Measurements from ENCODE around the gene POMZP3. TPM values are rescaled to one million over a fixed set of nuclear protein-coding genes. Genes with fewer than 3 reads are reported as not detected.
"Not testable (repeated sequence)": the region's sequence is repeated elsewhere in the genome, so short reads cannot be mapped to it uniquely, and the experiment has no call there.

Gene POMZP3
- total and polyA plus RNA-seq, 4 experiments from 2014 or later = 3.2 to 21.6 (median 15.0) TPM

GRCh38 chr7:76586585-76587315, 40.3 kb downstream of the POMZP3 start:
- H3K9me3 Mint-ChIP-seq; H3K27ac ChIP-seq (ENCODE audit: low read depth, low read length); POLR2A ChIA-PET (ENCODE audit: partially characterized antibody); H3K27me3 ChIP-seq (ENCODE audit: insufficient read depth, low read length); H3K36me3 Mint-ChIP-seq; H3K9me3 ChIP-seq (ENCODE audit: control insufficient read depth in 1 of 2, low read length in 2 of 2); intact Hi-C loops (cut with micrococcal nuclease); H3K27me3 Mint-ChIP-seq; CTCF ChIA-PET (ENCODE audit: partially characterized antibody); H3K36me3 ChIP-seq (ENCODE audit: insufficient read depth, low read length); DNase-seq; H3K4me3 ChIP-seq (ENCODE audit: low read length in 2 of 2): not testable (repeated sequence)
- peaks cover 27 to 55% (median 41%) of the 10 kb centered on the region in 4 donors for H3K4me1 Mint-ChIP-seq
- peak overlapping the region in 2 of 7 donors; percentile 35 to 56 for H3K27ac Mint-ChIP-seq
- H3K4me3 Mint-ChIP-seq = peak overlapping the region in 1 of 8 donors; percentile 22
- H3K4me1 ChIP-seq (ENCODE audit: insufficient read depth, low read length) = peaks cover 25% of the 10 kb centered on the region

DNA sequence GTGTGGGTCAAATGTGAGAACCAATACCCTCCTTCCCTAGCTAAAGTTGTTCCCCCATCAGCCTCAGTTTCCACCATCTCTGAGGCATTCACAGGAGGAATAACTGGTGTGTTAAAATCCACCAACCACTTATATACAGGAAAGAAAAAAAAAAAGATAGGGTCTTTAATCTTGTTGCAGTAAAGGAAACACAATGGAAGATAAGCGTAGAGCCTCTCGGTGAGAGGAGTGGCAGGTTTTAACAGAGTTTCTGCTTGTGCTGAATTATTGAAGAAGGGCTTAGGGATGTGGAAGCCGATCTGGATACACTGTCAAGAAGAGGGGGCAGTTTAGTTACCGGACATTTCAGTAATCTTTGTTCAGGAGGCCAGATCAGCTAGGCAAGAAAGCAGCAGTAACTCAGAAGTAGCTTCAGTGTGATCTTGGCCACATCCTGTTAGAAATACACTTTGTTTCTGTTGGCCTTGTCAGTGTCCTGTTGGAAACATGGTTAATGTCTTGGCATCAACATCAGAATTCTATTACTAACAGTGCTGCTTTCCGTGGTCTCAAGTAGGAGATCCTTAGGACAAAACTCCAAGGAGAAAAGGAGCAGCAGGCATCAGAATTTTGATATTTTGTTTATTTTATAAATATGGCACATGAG, 43.3 kb downstream of the POMZP3 start:
- H3K27ac ChIP-seq (ENCODE audit: low read depth, low read length); CTCF ChIA-PET (ENCODE audit: partially characterized antibody); H3K9me3 Mint-ChIP-seq; H3K27me3 ChIP-seq (ENCODE audit: insufficient read depth, low read length); POLR2A ChIA-PET (ENCODE audit: partially characterized antibody); H3K36me3 ChIP-seq (ENCODE audit: insufficient read depth, low read length); H3K27me3 Mint-ChIP-seq; intact Hi-C loops (cut with micrococcal nuclease); H3K9me3 ChIP-seq (ENCODE audit: control insufficient read depth in 1 of 2, low read length in 2 of 2); H3K36me3 Mint-ChIP-seq; H3K4me3 ChIP-seq (ENCODE audit: low read length in 2 of 2): not testable (repeated sequence)
- peak overlapping the region; percentile 65 to 89 (median 84) for H3K27ac Mint-ChIP-seq
- peak in 1 of 5 donors; percentile 14 for DNase-seq
- peaks cover 25% of the 10 kb centered on the region for H3K4me1 ChIP-seq (ENCODE audit: insufficient read depth, low read length)
- H3K4me3 Mint-ChIP-seq = peak overlapping the region in 7 of 8 donors; percentile 8 to 69 (median 67)
- H3K4me1 Mint-ChIP-seq = peaks cover 30 to 57% (median 45%) of the 10 kb centered on the region in 4 donors

DNA sequence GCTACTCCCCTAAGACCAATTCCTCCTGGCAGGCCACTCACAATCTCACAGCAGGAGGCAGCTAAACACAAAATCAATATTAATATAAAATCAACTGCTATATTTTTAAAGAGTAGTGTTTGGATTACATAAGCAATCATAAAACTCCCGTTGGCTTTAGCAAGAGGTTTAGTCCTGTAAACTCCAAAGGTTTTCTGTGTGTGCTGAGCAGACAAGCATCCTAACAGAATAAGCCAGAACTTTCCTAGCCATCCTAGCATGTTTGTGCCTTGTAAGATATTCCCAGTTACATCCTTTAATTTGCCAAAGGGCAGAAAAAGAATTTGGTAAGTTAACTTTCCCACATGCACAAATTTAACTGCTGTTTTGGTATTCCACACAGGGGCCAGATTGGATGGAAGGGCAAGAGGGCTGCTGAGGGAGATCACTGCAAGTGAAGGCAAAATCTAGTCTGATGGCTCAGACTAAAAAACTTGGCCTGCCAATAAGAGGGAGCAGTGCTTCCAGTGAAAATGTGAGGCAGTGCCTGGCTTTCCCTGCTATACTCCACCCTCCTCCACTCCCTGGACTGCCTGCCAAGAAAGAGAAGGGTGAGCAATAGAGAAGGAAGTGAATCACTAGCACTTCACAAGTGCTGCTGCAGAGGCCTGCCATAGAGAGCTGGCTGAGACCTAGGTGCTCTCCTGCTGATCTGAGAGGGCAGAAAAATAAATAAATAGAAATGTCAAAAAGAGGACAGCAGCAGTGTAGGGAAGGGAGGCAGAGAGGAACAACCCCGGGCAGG, 44.0 kb downstream of the POMZP3 start:
- CTCF ChIA-PET (ENCODE audit: partially characterized antibody); H3K27me3 ChIP-seq (ENCODE audit: insufficient read depth, low read length); POLR2A ChIA-PET (ENCODE audit: partially characterized antibody); DNase-seq; H3K9me3 Mint-ChIP-seq; H3K4me3 ChIP-seq (ENCODE audit: low read length in 2 of 2); H3K36me3 Mint-ChIP-seq; intact Hi-C loops (cut with micrococcal nuclease); H3K27ac ChIP-seq (ENCODE audit: low read depth, low read length); H3K9me3 ChIP-seq (ENCODE audit: control insufficient read depth in 1 of 2, low read length in 2 of 2); H3K27me3 Mint-ChIP-seq; H3K36me3 ChIP-seq (ENCODE audit: insufficient read depth, low read length): not testable (repeated sequence)
- peaks cover 20% of the 10 kb centered on the region for H3K4me1 ChIP-seq (ENCODE audit: insufficient read depth, low read length)
- peak overlapping the region in 4 of 8 donors; percentile 32 to 62 (median 58) for H3K4me3 Mint-ChIP-seq
- peaks cover 26 to 51% (median 40%) of the 10 kb centered on the region in 4 donors for H3K4me1 Mint-ChIP-seq
- peak overlapping the region in 5 of 7 donors; percentile 68 to 89 (median 84) for H3K27ac Mint-ChIP-seq

DNA sequence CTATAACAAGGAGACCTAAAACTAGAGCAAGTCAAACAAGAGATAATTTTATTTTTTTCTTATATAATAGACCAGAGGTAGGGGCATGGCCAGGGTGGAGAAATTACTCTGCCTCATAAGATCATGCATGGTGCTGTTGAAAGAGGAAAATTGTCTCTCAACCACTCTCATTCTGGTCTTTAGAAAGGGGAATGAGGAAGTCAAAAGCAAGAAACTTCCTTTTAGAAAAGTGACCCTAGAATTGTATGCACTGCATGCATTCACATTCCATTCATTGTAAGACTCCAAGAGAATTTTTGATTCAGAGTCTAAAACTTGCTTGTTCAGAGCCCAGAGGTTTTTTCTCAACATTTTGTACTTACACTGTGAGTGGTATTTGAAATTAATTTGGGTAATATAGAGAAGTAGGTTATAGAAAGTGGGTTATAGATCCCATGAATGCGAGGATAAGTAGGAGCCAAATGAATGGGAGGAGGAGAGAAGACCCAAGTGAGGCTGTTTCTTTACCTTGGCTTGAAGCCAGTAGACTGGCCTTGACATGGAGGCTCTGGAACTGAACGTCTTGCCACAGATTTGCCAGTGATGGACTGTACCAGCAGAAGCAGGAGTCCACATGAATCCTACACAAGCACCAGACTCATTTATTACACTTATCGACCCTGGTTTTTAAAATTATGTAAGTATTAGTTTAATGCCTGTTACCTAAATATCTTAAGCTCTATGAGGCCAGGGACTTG, 51.0 kb downstream of the POMZP3 start:
- H3K4me3 ChIP-seq (ENCODE audit: low read length in 2 of 2); POLR2A ChIA-PET (ENCODE audit: partially characterized antibody); H3K4me1 Mint-ChIP-seq; H3K36me3 ChIP-seq (ENCODE audit: insufficient read depth, low read length); H3K36me3 Mint-ChIP-seq; H3K9me3 ChIP-seq (ENCODE audit: control insufficient read depth in 1 of 2, low read length in 2 of 2); H3K27me3 ChIP-seq (ENCODE audit: insufficient read depth, low read length); H3K4me3 Mint-ChIP-seq; H3K9me3 Mint-ChIP-seq; H3K27ac ChIP-seq (ENCODE audit: low read depth, low read length); H3K27me3 Mint-ChIP-seq; H3K27ac Mint-ChIP-seq; intact Hi-C loops (cut with micrococcal nuclease); H3K4me1 ChIP-seq (ENCODE audit: insufficient read depth, low read length); DNase-seq; CTCF ChIA-PET (ENCODE audit: partially characterized antibody): not testable (repeated sequence)

- H3K36me3 ChIP-seq (ENCODE audit: insufficient read depth, low read length); H3K9me3 ChIP-seq (ENCODE audit: control insufficient read depth in 1 of 2, low read length in 2 of 2); H3K4me1 ChIP-seq (ENCODE audit: insufficient read depth, low read length); H3K4me3 Mint-ChIP-seq; H3K4me3 ChIP-seq (ENCODE audit: low read length in 2 of 2); H3K9me3 Mint-ChIP-seq; H3K36me3 Mint-ChIP-seq; DNase-seq; POLR2A ChIA-PET (ENCODE audit: partially characterized antibody); CTCF ChIA-PET (ENCODE audit: partially characterized antibody); H3K4me1 Mint-ChIP-seq; H3K27me3 ChIP-seq (ENCODE audit: insufficient read depth, low read length); H3K27ac ChIP-seq (ENCODE audit: low read depth, low read length); intact Hi-C loops (cut with micrococcal nuclease); H3K27me3 Mint-ChIP-seq; H3K27ac Mint-ChIP-seq: not testable (repeated sequence)
Measured at GRCh38 chr7:76575431-76575830, 51.6 kb downstream of the POMZP3 start.

- H3K9me3 ChIP-seq (ENCODE audit: control insufficient read depth in 1 of 2, low read length in 2 of 2); H3K36me3 ChIP-seq (ENCODE audit: insufficient read depth, low read length); DNase-seq; H3K4me3 ChIP-seq (ENCODE audit: low read length in 2 of 2); H3K27me3 ChIP-seq (ENCODE audit: insufficient read depth, low read length); H3K9me3 Mint-ChIP-seq; H3K4me1 Mint-ChIP-seq; H3K27ac Mint-ChIP-seq; intact Hi-C loops (cut with micrococcal nuclease); POLR2A ChIA-PET (ENCODE audit: partially characterized antibody); H3K4me3 Mint-ChIP-seq; H3K27me3 Mint-ChIP-seq; H3K27ac ChIP-seq (ENCODE audit: low read depth, low read length); CTCF ChIA-PET (ENCODE audit: partially characterized antibody); H3K4me1 ChIP-seq (ENCODE audit: insufficient read depth, low read length): not testable (repeated sequence)
- H3K36me3 Mint-ChIP-seq = peaks cover 12% of the 10 kb centered on the region in 2 donors
Measured at GRCh38 chr7:76572296-76572695, 54.8 kb downstream of the POMZP3 start.

DNA sequence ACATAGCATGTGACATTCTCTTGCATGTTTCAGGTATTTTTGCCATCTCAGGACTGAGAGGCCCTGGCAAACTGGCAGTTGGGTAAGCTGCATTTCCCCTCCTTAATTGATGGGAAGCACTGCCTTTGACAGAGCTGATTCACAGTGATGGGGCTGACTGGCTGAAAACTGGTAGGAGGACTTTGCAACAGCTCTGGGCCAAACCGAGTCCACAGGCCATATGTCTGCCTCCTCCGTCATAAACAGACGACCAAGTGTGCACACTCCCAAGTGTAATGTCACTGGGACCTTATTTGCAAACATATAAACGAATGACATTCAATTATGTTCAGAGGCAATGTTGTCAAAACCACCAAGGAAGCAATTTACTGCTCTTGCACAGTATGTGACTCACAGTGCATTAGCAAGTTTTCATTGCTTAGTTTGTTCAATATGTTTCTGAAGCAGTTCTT, 56.7 kb downstream of the POMZP3 start:
- not testable (repeated sequence) for H3K27me3 Mint-ChIP-seq
- H3K36me3 Mint-ChIP-seq = peaks cover 12 to 18% of the 10 kb centered on the region in 2 donors

More for the DNA sequence above, 56.7 kb downstream of the POMZP3 start:
- Mint-ChIP-seq H3K4me1 (peaks cover 2 to 23% (median 8%) of the 10 kb centered on the region in 4 donors), H3K27ac (peak overlapping the region in 1 of 7 donors; percentile 9)
- H3K27me3 ChIP-seq (ENCODE audit: insufficient read depth, low read length); DNase-seq; H3K36me3 ChIP-seq (ENCODE audit: insufficient read depth, low read length); CTCF ChIA-PET (ENCODE audit: partially characterized antibody); H3K9me3 ChIP-seq (ENCODE audit: control insufficient read depth in 1 of 2, low read length in 2 of 2); H3K4me1 ChIP-seq (ENCODE audit: insufficient read depth, low read length); H3K9me3 Mint-ChIP-seq; POLR2A ChIA-PET (ENCODE audit: partially characterized antibody); intact Hi-C loops (cut with micrococcal nuclease); H3K4me3 Mint-ChIP-seq; H3K27ac ChIP-seq (ENCODE audit: low read depth, low read length); H3K4me3 ChIP-seq (ENCODE audit: low read length in 2 of 2): not testable (repeated sequence)

Measured in CD4-positive, alpha-beta memory T cell (primary cell).